ENCODE measurements around the gene BEX2. TPM values are rescaled to one million over a fixed set of nuclear protein-coding genes. Genes with fewer than 3 reads are reported as not detected.

Gene BEX2
- total RNA-seq, 1 donor from 2014 or later: 50.4 TPM

DNA sequence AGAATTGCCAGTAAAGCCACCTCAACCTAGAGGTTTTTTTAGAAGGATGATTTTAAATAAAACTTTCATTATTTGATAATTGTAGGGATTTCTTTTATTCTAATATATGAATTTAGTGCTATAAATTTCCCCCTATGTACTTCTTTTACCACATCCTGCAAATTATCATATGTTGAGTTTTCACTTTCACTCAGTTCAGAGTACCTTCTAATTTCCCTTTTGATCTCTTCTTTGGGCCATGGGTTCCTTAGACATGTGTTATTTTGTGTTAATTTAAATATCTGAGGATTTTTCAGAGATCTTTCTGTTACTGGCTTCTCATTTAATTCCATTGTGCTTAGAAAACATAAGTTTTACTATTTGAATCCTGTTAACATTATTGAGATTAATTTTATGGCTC, 6.1 kb downstream of the BEX2 start:
- Mint-ChIP-seq H3K4me3 (ENCODE audit: unreplicated experiment) (no peak overlapping the region), H3K27ac (ENCODE audit: unreplicated experiment) (no peak overlapping the region), H3K27me3 (ENCODE audit: unreplicated experiment) (no peaks in the 10 kb centered on the region), H3K36me3 (ENCODE audit: low read depth, unreplicated experiment) (no peaks in the 10 kb centered on the region), H3K9me3 (ENCODE audit: unreplicated experiment) (no peaks in the 10 kb centered on the region), H3K4me1 (ENCODE audit: unreplicated experiment) (peaks cover 2% of the 10 kb centered on the region)
- no peak for DNase-seq (ENCODE audit: low spot score)
- TF ChIP-seq, protein P1, sequence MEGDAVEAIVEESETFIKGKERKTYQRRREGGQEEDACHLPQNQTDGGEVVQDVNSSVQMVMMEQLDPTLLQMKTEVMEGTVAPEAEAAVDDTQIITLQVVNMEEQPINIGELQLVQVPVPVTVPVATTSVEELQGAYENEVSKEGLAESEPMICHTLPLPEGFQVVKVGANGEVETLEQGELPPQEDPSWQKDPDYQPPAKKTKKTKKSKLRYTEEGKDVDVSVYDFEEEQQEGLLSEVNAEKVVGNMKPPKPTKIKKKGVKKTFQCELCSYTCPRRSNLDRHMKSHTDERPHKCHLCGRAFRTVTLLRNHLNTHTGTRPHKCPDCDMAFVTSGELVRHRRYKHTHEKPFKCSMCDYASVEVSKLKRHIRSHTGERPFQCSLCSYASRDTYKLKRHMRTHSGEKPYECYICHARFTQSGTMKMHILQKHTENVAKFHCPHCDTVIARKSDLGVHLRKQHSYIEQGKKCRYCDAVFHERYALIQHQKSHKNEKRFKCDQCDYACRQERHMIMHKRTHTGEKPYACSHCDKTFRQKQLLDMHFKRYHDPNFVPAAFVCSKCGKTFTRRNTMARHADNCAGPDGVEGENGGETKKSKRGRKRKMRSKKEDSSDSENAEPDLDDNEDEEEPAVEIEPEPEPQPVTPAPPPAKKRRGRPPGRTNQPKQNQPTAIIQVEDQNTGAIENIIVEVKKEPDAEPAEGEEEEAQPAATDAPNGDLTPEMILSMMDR (IDR thresholded peaks at IDR 0.05; ENCODE audit: unreplicated experiment): no peak

DNA sequence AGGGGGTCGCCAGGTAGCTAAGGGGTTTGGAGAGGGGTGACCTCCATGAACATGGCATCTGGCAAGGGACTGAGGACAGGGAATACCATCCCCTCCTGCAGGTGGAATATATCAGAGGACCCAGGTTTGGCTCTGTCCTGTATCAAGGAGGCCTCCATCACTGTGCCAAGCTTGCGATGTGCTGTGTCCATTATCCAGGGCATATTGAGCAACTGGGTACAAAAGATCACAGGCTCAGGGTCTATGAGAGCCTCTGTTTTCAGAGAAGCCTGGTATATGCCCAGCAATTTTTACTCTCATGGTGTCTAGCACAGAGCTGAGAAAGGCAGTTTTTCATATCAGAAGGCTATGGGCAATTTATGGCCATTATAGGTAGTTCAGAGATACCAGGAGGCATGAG, 17.7 kb downstream of the BEX2 start:
- H3K4me1 Mint-ChIP-seq (ENCODE audit: unreplicated experiment): no peaks in the 10 kb centered on the region
- no peak overlapping the region for H3K27ac Mint-ChIP-seq (ENCODE audit: unreplicated experiment)
- no peaks in the 10 kb centered on the region for H3K36me3 Mint-ChIP-seq (ENCODE audit: low read depth, unreplicated experiment)
- no peak overlapping the region for H3K4me3 Mint-ChIP-seq (ENCODE audit: unreplicated experiment)
- TF ChIP-seq, protein P1 (IDR thresholded peaks at IDR 0.05; ENCODE audit: unreplicated experiment): no peak
- no peak for DNase-seq (ENCODE audit: low spot score)
- no peaks in the 10 kb centered on the region for H3K9me3 Mint-ChIP-seq (ENCODE audit: unreplicated experiment)
- H3K27me3 Mint-ChIP-seq (ENCODE audit: unreplicated experiment): no peaks in the 10 kb centered on the region

DNA sequence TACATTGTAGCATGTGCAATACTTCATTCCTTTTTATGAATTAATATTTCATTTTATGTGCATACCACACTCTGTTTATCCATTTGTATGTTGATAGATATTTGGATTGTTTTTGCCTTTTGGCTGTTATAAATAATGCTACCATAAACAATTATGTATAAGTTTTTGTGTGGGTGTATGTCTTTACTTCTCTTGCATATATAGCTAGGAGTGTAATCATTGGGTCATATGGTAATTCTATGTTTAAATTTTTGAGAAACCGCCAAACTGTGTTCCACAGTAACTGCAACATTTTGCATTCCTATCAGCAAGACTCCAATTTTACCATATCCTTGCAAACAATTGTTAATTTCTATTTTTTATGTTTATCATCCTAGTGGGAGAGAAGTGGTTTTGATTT, 31.2 kb downstream of the BEX2 start:
- DNase-seq (ENCODE audit: low spot score): no peak
- Mint-ChIP-seq H3K4me1 (ENCODE audit: unreplicated experiment) (no peaks in the 10 kb centered on the region), H3K27ac (ENCODE audit: unreplicated experiment) (no peak overlapping the region)

DNA sequence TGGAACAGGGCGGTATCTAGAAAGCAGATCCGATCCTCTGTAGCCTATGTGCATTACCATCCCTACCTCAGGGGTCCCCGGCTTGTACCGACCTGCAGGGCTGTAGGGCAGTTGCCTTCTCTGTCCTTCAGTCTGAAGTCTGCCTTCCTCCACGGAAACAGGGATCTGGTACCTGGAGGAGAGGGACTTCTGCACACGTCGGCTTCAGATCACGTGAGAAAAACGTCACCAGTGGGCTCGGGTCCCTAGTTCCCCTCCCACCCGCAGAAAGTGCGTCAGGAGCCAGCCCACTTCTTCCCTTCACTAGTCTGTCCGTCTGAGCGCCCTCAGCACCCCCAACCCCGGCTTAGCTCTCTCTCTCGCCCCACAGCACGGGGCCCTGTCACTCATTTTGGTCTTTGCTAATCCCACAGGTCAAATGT, 34.2 kb downstream of the BEX2 start, which contains the start of gene TCEAL5:
TSS of gene TCEAL5 (minus strand) at position 170 of the 422 bp plus-strand sequence. CDS start 2,187 bp downstream, outside the sequence.
- Mint-ChIP-seq H3K36me3 (ENCODE audit: low read depth, unreplicated experiment) (peaks cover 4% of the 10 kb centered on the region), H3K27ac (ENCODE audit: unreplicated experiment) (no peak within 1 kb of the TSS), H3K4me1 (ENCODE audit: unreplicated experiment) (no peaks in the 10 kb centered on the region), H3K4me3 (ENCODE audit: unreplicated experiment) (peak within 1 kb of the TSS; percentile 89), H3K27me3 (ENCODE audit: unreplicated experiment) (peaks cover 7% of the 10 kb centered on the region), H3K9me3 (ENCODE audit: unreplicated experiment) (no peaks in the 10 kb centered on the region)
- DNase-seq (ENCODE audit: low spot score): peak; percentile 9
- TF ChIP-seq, protein P1 (IDR thresholded peaks at IDR 0.05; ENCODE audit: unreplicated experiment): no peak

More for the DNA sequence above, 31.2 kb downstream of the BEX2 start:
- no peaks in the 10 kb centered on the region for H3K36me3 Mint-ChIP-seq (ENCODE audit: low read depth, unreplicated experiment)
- TF ChIP-seq, protein P1 (IDR thresholded peaks at IDR 0.05; ENCODE audit: unreplicated experiment): no peak
- H3K27me3 Mint-ChIP-seq (ENCODE audit: unreplicated experiment): peaks cover 4% of the 10 kb centered on the region
- H3K9me3 Mint-ChIP-seq (ENCODE audit: unreplicated experiment): no peaks in the 10 kb centered on the region
- H3K4me3 Mint-ChIP-seq (ENCODE audit: unreplicated experiment): no peak overlapping the region

DNA sequence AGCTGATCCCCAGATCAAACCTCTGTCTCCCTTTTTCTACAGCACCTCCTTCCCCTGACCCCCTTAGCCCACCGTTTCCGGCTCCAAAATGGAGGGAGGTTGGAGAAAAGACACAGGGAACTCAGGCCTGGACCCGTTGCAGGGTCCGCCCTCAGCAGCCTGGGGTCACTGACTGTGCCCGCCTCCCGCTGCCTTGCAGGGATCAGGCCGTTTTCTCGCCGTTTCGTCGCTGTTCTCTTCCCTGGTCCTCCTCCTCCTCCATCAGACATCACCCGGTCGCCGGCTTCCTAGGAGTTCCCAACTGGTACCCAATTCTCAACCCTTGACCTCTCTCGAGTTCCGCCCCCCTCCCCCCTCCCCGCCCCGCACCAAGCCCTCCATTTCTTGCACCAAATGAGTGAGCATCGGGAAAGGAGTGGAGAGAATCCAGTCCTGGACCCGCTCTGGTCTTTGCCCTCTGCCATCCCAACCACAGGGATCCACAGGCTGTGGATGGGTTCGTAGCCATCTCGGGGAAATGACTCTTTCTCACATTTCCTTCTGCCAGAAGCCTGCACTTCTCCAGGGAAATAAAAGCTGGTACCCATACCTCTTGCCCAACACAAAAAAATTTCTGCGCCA, 34.7 kb downstream of the BEX2 start:
- Mint-ChIP-seq H3K9me3 (ENCODE audit: unreplicated experiment) (no peaks in the 10 kb centered on the region), H3K4me1 (ENCODE audit: unreplicated experiment) (no peaks in the 10 kb centered on the region), H3K27ac (ENCODE audit: unreplicated experiment) (no peak overlapping the region), H3K36me3 (ENCODE audit: low read depth, unreplicated experiment) (peaks cover 4% of the 10 kb centered on the region), H3K27me3 (ENCODE audit: unreplicated experiment) (peaks cover 7% of the 10 kb centered on the region), H3K4me3 (ENCODE audit: unreplicated experiment) (peak overlapping the region; percentile 89)
- TF ChIP-seq, protein P1 (IDR thresholded peaks at IDR 0.05; ENCODE audit: unreplicated experiment): no peak
- DNase-seq (ENCODE audit: low spot score): no peak
